IMR-90 (cell line): ENCODE measurements around the gene MAP1LC3B. TPM values are rescaled to one million over a fixed set of nuclear protein-coding genes. Genes with fewer than 3 reads are reported as not detected.

Experiments used
- ATAC-seq: fragments of 200-7000 bp; cut with Tn5 transposase; 2 replicates; pipeline ENCODE4 v1.9.1; 2020; ENCODE audit warnings: low read depth, mild to moderate bottlenecking, moderate library complexity
- BruUV-seq: library from RNA; stranded (reverse); fragments of 400-500 nt; replicated peaks from 2 replicates; lab custom pipeline; 2021; lab: Mats Ljungman, UMichigan
- CTCF ChIA-PET: fragments of 300-600 bp; formaldehyde crosslinking; extraction: SDS; loops from one replicate; lab custom pipeline; 2021; ENCODE audit warnings: antibody characterized with exemption; lab: Yijun Ruan, JAX
- POLR2A ChIA-PET: fragments of 300-600 bp; sonication (Branson Sonifier 250); formaldehyde crosslinking; loops from one replicate; lab custom pipeline; 2022; ENCODE audit warnings: antibody characterized with exemption; ENCODE audit not compliant: unreplicated experiment; lab: Charles Lee
- DNase-seq: peaks from one replicate; pipeline ENCODE4 v3.0.0; 2013
- H2AFZ ChIP-seq: replicated peaks from 2 replicates; pipeline ENCODE3; 2013; ENCODE audit warnings: low read length, mild to moderate bottlenecking; ENCODE audit not compliant: poor library complexity
- H2AK5ac ChIP-seq: 2 replicates; pipeline ENCODE4 v1.6.1; 2013; ENCODE audit warnings: low read depth, low read length, inconsistent platforms
- H2AK9ac ChIP-seq: replicated peaks from 2 replicates; pipeline ENCODE3; 2013; ENCODE audit warnings: mild to moderate bottlenecking, low read depth, low read length, moderate library complexity; ENCODE audit not compliant: poor library complexity
- H2BK120ac ChIP-seq: 2 replicates; pipeline ENCODE4 v1.6.1; 2013; ENCODE audit warnings: low read depth, low read length, inconsistent platforms
- H2BK15ac ChIP-seq: 3 replicates; pipeline ENCODE4 v1.6.1; 2013; ENCODE audit warnings: low read depth, low read length, inconsistent platforms
- H2BK20ac ChIP-seq: 2 replicates; pipeline ENCODE4 v1.6.1; 2013; ENCODE audit warnings: low read depth, mild to moderate bottlenecking, inconsistent platforms, low read length, moderate library complexity
- H2BK5ac ChIP-seq: 2 replicates; pipeline ENCODE4 v1.6.1; 2013; ENCODE audit warnings: mild to moderate bottlenecking, low read depth, low read length, inconsistent platforms; ENCODE audit not compliant: poor library complexity, severe bottlenecking
- H3K14ac ChIP-seq: replicated peaks from 2 replicates; pipeline ENCODE4 v1.6.1; 2013; ENCODE audit warnings: low read depth, low read length, inconsistent platforms
- H3K18ac ChIP-seq: 2 replicates; pipeline ENCODE4 v1.6.1; 2013; ENCODE audit warnings: low read depth, low read length, control low read depth
- H3K23ac ChIP-seq: 2 replicates; pipeline ENCODE4 v1.6.1; 2013; ENCODE audit warnings: low read depth, low read length, inconsistent platforms
- H3K27ac ChIP-seq: 2 replicates; pipeline ENCODE4 v1.5.1; 2013; ENCODE audit warnings: mild to moderate bottlenecking, control low read depth, low read length; ENCODE audit not compliant: insufficient read depth
- H3K27me3 ChIP-seq: 2 replicates; pipeline ENCODE4 v1.6.1; 2013; ENCODE audit warnings: low read length; ENCODE audit not compliant: control insufficient read depth, insufficient read depth
- H3K36me3 ChIP-seq: 2 replicates; pipeline ENCODE4 v1.6.1; 2013; ENCODE audit warnings: low read length, mixed read lengths; ENCODE audit not compliant: control insufficient read depth, insufficient read depth
- H3K4ac ChIP-seq: 2 replicates; pipeline ENCODE4 v1.6.1; 2013; ENCODE audit warnings: low read depth, low read length, inconsistent platforms
- H3K4me1 ChIP-seq: 2 replicates; pipeline ENCODE4 v1.6.1; 2013; ENCODE audit warnings: low read length, mixed read lengths; ENCODE audit not compliant: control insufficient read depth, insufficient read depth
- H3K4me2 ChIP-seq: 2 replicates; pipeline ENCODE4 v1.6.1; 2013; ENCODE audit warnings: low read depth, mild to moderate bottlenecking, control low read depth, low read length, moderate library complexity
- H3K4me3 ChIP-seq: 2 replicates; pipeline ENCODE4 v1.5.1; 2013; ENCODE audit warnings: low read depth, mild to moderate bottlenecking, control low read depth, low read length, moderate library complexity; ENCODE audit not compliant: insufficient read depth
- H3K56ac ChIP-seq: 2 replicates; pipeline ENCODE4 v1.6.1; 2013; ENCODE audit warnings: low read length, inconsistent platforms; ENCODE audit not compliant: insufficient read depth; ENCODE audit errors: extremely low read depth
- H3K79me1 ChIP-seq, 2 experiments: 2 replicates each; pipeline ENCODE4 v1.6.1; 2013; ENCODE audit warnings: low read length in 2 of 2, inconsistent platforms in 1 of 2, low read depth in 1 of 2
- H3K9ac ChIP-seq: 2 replicates; pipeline ENCODE4 v1.6.1; 2013; ENCODE audit warnings: low read depth, low read length, control low read depth
- H3K9me1 ChIP-seq: 2 replicates; pipeline ENCODE4 v1.6.1; 2013; ENCODE audit warnings: low read length, inconsistent platforms; ENCODE audit not compliant: insufficient read depth
- H3K9me3 ChIP-seq: 2 replicates; pipeline ENCODE4 v1.6.1; 2013; ENCODE audit warnings: low read length; ENCODE audit not compliant: control insufficient read depth, insufficient read depth
- H4K20me1 ChIP-seq: 2 replicates; pipeline ENCODE4 v1.6.1; 2013; ENCODE audit warnings: low read length, inconsistent platforms; ENCODE audit not compliant: insufficient read depth
- H4K5ac ChIP-seq: 2 replicates; pipeline ENCODE4 v1.6.1; 2013; ENCODE audit warnings: mild to moderate bottlenecking, low read depth, low read length, control low read depth
- H4K8ac ChIP-seq, 2 experiments: 2 replicates each; pipeline ENCODE4 v1.6.1; 2013; ENCODE audit warnings: low read depth in 2 of 2, low read length in 2 of 2, control low read depth in 1 of 2, inconsistent platforms in 1 of 2
- H4K91ac ChIP-seq: 2 replicates; pipeline ENCODE4 v1.6.1; 2013; ENCODE audit warnings: low read depth, low read length, inconsistent platforms; ENCODE audit not compliant: insufficient read depth
- CHD1 ChIP-seq: IDR thresholded peaks from 2 replicates; pipeline ENCODE4 v1.6.1; 2012; ENCODE audit warnings: low read depth, low read length, improper control_type of control experiment
- MAFK ChIP-seq: IDR thresholded peaks from 2 replicates; pipeline ENCODE4 v1.6.1; 2012; ENCODE audit warnings: low read depth, low read length, improper control_type of control experiment
- MAZ ChIP-seq: IDR thresholded peaks from 2 replicates; pipeline ENCODE4 v1.6.1; 2012; ENCODE audit warnings: low read depth, mild to moderate bottlenecking, low read length, improper control_type of control experiment, moderate library complexity, borderline replicate concordance
- RCOR1 ChIP-seq: IDR thresholded peaks from 2 replicates; pipeline ENCODE4 v1.6.1; 2012; ENCODE audit warnings: mild to moderate bottlenecking, low read length, improper control_type of control experiment; ENCODE audit not compliant: insufficient replicate concordance
- SMC3 ChIP-seq: fragments of 150-350 bp; IDR thresholded peaks from 2 replicates; pipeline ENCODE4 v1.6.1; 2016; ENCODE audit warnings: low read depth, mild to moderate bottlenecking, antibody characterized with exemption, low read length, moderate library complexity
- WGBS, 2 experiments: methylation state at CpG; one replicate each; pipeline versions ENCODE4 v1.1.5 to v1.1.7; 2013; ENCODE audit warnings: missing lambda C conversion rate in 2 of 2; ENCODE audit not compliant: insufficient read length in 1 of 2; ENCODE audit errors: extremely low coverage in 2 of 2; 5-methylcytosine and 5-hydroxymethylcytosine counted together
- dilution Hi-C: fragments of 300-500 bp; cut with HindIII; formaldehyde crosslinking; loops from one replicate; pipeline ENCODE4 v1.14.3; 2018; ENCODE audit warnings: low sequenced_read_pairs; ENCODE audit not compliant: unreplicated experiment
- in situ Hi-C: fragments of 300-500 bp; cut with MboI; formaldehyde crosslinking; loops from 3 replicates; pipeline ENCODE4 v1.14.3; 2019; ENCODE audit warnings: low sequenced_read_pairs, inconsistent platforms, mixed read lengths
- intact Hi-C: fragments of 100-400 bp; cut with micrococcal nuclease; formaldehyde crosslinking; loops from 2 replicates; pipeline ENCODE4 v1.10.0; 2022
- polyA plus RNA-seq, 3 experiments: library from polyadenylated mRNA; depleted of rRNA; stranded (reverse); fragments of >200 nt; gene quantifications; 2 replicates each; pipeline ENCODE4 v1.2.3, GENCODE V29; 2012; ENCODE audit warnings: low replicate concordance in 1 of 3
- total RNA-seq: library from RNA; depleted of rRNA; stranded (reverse); fragments of >200 nt; gene quantifications from 2 replicates; pipeline ENCODE4 v1.2.3, GENCODE V29; 2012
- TF ChIP-seq, protein P1 (sequence below): conservative IDR thresholded peaks from 2 replicates; pipeline ENCODE4 v1.5.1; 2012; ENCODE audit warnings: mild to moderate bottlenecking, low read depth, low read length, improper control_type of control experiment
- TF ChIP-seq, protein P2 (sequence below): fragments of 150-350 bp; IDR thresholded peaks from 2 replicates; pipeline ENCODE4 v1.6.1; 2017; ENCODE audit warnings: mild to moderate bottlenecking, antibody characterized with exemption, low read length, low read depth

The MAP1LC3B gene
- total and polyA plus RNA-seq, 2 of the 4 experiments (the other 2 are of a cell fraction), result 23.5 to 57.7 TPM

- Histone ChIP-seq H2BK120ac (no peak overlapping the region), H2BK5ac (no peak overlapping the region), H2BK15ac (no peak overlapping the region), H3K9me1 (peaks cover 25% of the 10 kb centered on the region), H2BK20ac (no peak overlapping the region), H4K8ac (no peak overlapping the region), H4K20me1 (peaks cover 48% of the 10 kb centered on the region), H3K18ac (no peak overlapping the region), H3K56ac (no peak overlapping the region), H2AK5ac (no peak overlapping the region), H3K4me2 (no peak overlapping the region), H4K5ac (no peak overlapping the region), H3K27me3 (no peaks in the 10 kb centered on the region), H3K23ac (no peak overlapping the region), H2AK9ac (no peak overlapping the region), H4K91ac (no peak overlapping the region), H3K9ac (no peak overlapping the region), H3K9me3 (no peaks in the 10 kb centered on the region), H3K36me3 (peaks cover 5% of the 10 kb centered on the region), H3K14ac (no peak overlapping the region), H3K4me3 (no peak overlapping the region), H2AFZ (no peak overlapping the region), H3K79me1 (peaks cover 23 to 81% of the 10 kb centered on the region in 2 experiments; a peak in 3 of 4 replicates), H3K4me1 (peaks cover 27% of the 10 kb centered on the region), H3K4ac (no peak overlapping the region), H3K27ac (no peak overlapping the region)
- ChIA-PET POLR2A (no interaction called here), CTCF (no interaction called here)
- TF ChIP-seq, protein P1, sequence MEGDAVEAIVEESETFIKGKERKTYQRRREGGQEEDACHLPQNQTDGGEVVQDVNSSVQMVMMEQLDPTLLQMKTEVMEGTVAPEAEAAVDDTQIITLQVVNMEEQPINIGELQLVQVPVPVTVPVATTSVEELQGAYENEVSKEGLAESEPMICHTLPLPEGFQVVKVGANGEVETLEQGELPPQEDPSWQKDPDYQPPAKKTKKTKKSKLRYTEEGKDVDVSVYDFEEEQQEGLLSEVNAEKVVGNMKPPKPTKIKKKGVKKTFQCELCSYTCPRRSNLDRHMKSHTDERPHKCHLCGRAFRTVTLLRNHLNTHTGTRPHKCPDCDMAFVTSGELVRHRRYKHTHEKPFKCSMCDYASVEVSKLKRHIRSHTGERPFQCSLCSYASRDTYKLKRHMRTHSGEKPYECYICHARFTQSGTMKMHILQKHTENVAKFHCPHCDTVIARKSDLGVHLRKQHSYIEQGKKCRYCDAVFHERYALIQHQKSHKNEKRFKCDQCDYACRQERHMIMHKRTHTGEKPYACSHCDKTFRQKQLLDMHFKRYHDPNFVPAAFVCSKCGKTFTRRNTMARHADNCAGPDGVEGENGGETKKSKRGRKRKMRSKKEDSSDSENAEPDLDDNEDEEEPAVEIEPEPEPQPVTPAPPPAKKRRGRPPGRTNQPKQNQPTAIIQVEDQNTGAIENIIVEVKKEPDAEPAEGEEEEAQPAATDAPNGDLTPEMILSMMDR, result no peak
- TF ChIP-seq SMC3 (no peak), CHD1 (no peak), MAZ (no peak), MAFK (no peak), RCOR1 (no peak)
- TF ChIP-seq, protein P2, sequence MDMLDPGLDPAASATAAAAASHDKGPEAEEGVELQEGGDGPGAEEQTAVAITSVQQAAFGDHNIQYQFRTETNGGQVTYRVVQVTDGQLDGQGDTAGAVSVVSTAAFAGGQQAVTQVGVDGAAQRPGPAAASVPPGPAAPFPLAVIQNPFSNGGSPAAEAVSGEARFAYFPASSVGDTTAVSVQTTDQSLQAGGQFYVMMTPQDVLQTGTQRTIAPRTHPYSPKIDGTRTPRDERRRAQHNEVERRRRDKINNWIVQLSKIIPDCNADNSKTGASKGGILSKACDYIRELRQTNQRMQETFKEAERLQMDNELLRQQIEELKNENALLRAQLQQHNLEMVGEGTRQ, result no peak
- no TSS peak for BruUV-seq
- in situ Hi-C loops (no loop called here), dilution Hi-C loops (no loop called here), intact Hi-C loops (loop anchor here (5.0 kb wide), 1 partner anchor 33 kb away; no protein-coding TSS in a partner anchor)
- no peak for DNase-seq
- 98% methylated on average over 6 of the region's 22 CpGs; no CpG with 5 or more reads in 1 of the 2 experiments for WGBS, 2 experiments
- no peak for ATAC-seq
Observed at GRCh38 chr16:87434146-87434667, 42.1 kb downstream of the MAP1LC3B start.
